ENCODE data around the gene SLC5A11.

Gene SLC5A11

DNA sequence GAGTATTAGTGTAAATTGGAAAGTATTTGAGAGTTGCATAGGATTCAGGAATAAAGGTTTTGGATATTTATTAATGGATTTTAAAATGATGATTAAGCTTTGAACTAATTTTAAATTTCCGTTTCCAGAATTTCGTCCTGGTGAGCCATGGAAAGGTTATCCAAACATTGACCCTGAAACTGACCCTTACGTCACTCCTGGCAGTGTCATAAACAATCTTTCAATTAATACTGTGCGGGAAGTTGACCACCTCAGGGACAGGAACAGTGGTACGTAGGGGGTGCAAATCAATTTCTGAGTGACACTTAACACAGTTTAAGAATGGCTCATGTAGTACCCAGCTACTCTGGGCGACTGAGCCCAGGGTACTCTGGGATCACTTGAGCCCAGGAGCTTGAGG is 29.1 kb upstream of the SLC5A11 start:
- Histone ChIP-seq H4K91ac (ENCODE audit: low read depth, low read length) (no peak overlapping the region), H3K4me1 (ENCODE audit: control insufficient read depth in 1 of 2, insufficient read depth in 2 of 2, low read length in 2 of 2) (peaks cover 0 to 5% of the 10 kb centered on the region in 2 experiments), H2AFZ (ENCODE audit: insufficient read depth, low read length, poor library complexity) (no peak overlapping the region), H2BK12ac (ENCODE audit: low read length) (no peak overlapping the region), H3K79me1 (ENCODE audit: low read length) (no peaks in the 10 kb centered on the region), H3K4ac (ENCODE audit: low read depth, low read length) (no peak overlapping the region), H3K79me2 (ENCODE audit: control insufficient read depth, insufficient read depth, low read length, poor library complexity) (no peaks in the 10 kb centered on the region), H3K27ac (ENCODE audit: low read depth, low read length) (no peak overlapping the region), H2BK5ac (ENCODE audit: low read depth, low read length, poor library complexity) (no peak overlapping the region), H3K4me3 (ENCODE audit: low read depth, low read length) (no peak overlapping the region), H3K9me3 (ENCODE audit: insufficient read depth, low read depth, low read length) (no peaks in the 10 kb centered on the region), H4K8ac (ENCODE audit: low read depth, low read length) (no peak overlapping the region), H4K12ac (ENCODE audit: low read depth, low read length) (no peak overlapping the region), H3K4me2 (ENCODE audit: low read length) (no peak overlapping the region), H2AK5ac (ENCODE audit: low read length) (no peak overlapping the region), H3K18ac (ENCODE audit: low read length) (no peak overlapping the region), H2BK120ac (ENCODE audit: insufficient read depth, low read length, poor library complexity) (no peak overlapping the region), H3K27me3 (ENCODE audit: insufficient read depth, low read length) (no peaks in the 10 kb centered on the region), H3K9ac (ENCODE audit: low read length) (no peak overlapping the region), H3K14ac (ENCODE audit: low read length) (no peak overlapping the region), H3K23ac (ENCODE audit: low read length) (no peak overlapping the region), H3K36me3 (ENCODE audit: control insufficient read depth in 1 of 2, insufficient read depth in 2 of 2, low read length in 2 of 2) (peaks cover 35 to 65% of the 10 kb centered on the region in 2 experiments)
- DNase-seq: no peak
- no CpG with 5 or more reads among the region's 6 CpGs for WGBS (ENCODE audit: extremely low coverage, insufficient coverage, insufficient read length)

DNA sequence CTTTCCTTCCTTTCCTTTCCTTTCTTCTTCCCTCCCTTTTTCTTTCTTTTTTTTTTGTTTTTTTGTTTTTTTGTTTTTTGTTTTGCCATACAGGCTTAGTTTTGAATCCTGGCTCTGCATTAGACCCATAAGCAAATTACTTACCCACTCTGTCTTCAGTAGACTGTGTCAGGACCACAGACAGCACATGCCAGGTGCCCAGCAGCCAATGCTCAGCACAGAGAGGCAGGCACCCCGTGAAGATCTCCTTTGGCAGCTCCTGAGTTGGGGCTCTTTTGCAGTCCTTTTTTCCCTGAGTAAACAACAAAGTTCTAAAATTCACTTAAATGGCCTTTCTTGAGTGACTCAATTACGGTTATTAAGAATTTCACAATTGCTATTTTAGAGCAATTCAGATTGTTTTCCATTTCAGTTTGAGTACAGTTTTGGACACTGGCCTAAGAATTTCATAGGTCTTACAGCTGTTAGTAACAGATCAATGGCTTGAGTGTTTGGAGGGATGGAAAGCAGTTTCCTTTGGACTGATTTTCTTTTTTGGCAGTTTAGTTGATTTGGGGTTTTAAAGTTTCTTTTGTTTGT is 26.2 kb upstream of the SLC5A11 start:
- H3K4me1 ChIP-seq (ENCODE audit: control insufficient read depth in 1 of 2, insufficient read depth in 2 of 2, low read length in 2 of 2): peaks cover 0 to 11% of the 10 kb centered on the region in 2 experiments
- DNase-seq: no peak
- no peak overlapping the region for H3K14ac ChIP-seq (ENCODE audit: low read length)
- H2BK120ac ChIP-seq (ENCODE audit: insufficient read depth, low read length, poor library complexity): no peak overlapping the region
- no CpG with 5 or more reads among the region's 2 CpGs for WGBS (ENCODE audit: extremely low coverage, insufficient coverage, insufficient read length)
- no peak overlapping the region for H3K4ac ChIP-seq (ENCODE audit: low read depth, low read length)
- no peak overlapping the region for H4K12ac ChIP-seq (ENCODE audit: low read depth, low read length)
- no peaks in the 10 kb centered on the region for H3K79me1 ChIP-seq (ENCODE audit: low read length)
- H3K27ac ChIP-seq (ENCODE audit: low read depth, low read length): no peak overlapping the region
- H2BK12ac ChIP-seq (ENCODE audit: low read length): no peak overlapping the region
- no peak overlapping the region for H2AK5ac ChIP-seq (ENCODE audit: low read length)
- H4K8ac ChIP-seq (ENCODE audit: low read depth, low read length): no peak overlapping the region
- H3K4me2 ChIP-seq (ENCODE audit: low read length): no peak overlapping the region
- H3K23ac ChIP-seq (ENCODE audit: low read length): no peak overlapping the region
- no peak overlapping the region for H4K91ac ChIP-seq (ENCODE audit: low read depth, low read length)
- H3K9ac ChIP-seq (ENCODE audit: low read length): no peak overlapping the region
- H3K36me3 ChIP-seq (ENCODE audit: control insufficient read depth in 1 of 2, insufficient read depth in 2 of 2, low read length in 2 of 2): peaks cover 51 to 69% of the 10 kb centered on the region in 2 experiments
- no peak overlapping the region for H2AFZ ChIP-seq (ENCODE audit: insufficient read depth, low read length, poor library complexity)
- no peaks in the 10 kb centered on the region for H3K27me3 ChIP-seq (ENCODE audit: insufficient read depth, low read length)
- H3K9me3 ChIP-seq (ENCODE audit: insufficient read depth, low read depth, low read length): no peaks in the 10 kb centered on the region
- no peak overlapping the region for H3K18ac ChIP-seq (ENCODE audit: low read length)
- H3K79me2 ChIP-seq (ENCODE audit: control insufficient read depth, insufficient read depth, low read length, poor library complexity): no peaks in the 10 kb centered on the region
- no peak overlapping the region for H2BK5ac ChIP-seq (ENCODE audit: low read depth, low read length, poor library complexity)
- no peak overlapping the region for H3K4me3 ChIP-seq (ENCODE audit: low read depth, low read length)

DNA sequence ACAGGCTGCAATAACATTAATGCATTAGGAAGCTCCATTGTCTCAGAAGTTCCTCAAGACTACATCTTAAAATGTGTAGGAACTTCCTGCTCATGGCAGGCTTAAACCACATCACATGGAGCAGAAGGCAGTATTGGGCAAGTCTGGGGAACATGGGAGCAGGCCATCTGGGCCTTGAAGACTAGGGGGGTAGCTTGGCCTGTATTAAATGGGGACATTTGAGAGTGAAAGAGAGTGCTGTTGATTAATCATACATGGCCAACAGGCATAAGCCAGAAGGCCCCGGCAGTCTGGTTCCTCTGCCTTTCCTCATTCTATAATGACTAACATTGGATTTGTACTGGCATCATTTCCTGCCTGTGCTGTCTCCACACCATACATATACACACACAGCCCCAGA is 25.2 kb upstream of the SLC5A11 start:
- Histone ChIP-seq H3K79me1 (ENCODE audit: low read length) (no peaks in the 10 kb centered on the region), H2AFZ (ENCODE audit: insufficient read depth, low read length, poor library complexity) (no peak overlapping the region), H3K4me2 (ENCODE audit: low read length) (no peak overlapping the region), H3K4ac (ENCODE audit: low read depth, low read length) (no peak overlapping the region), H4K91ac (ENCODE audit: low read depth, low read length) (no peak overlapping the region), H2BK120ac (ENCODE audit: insufficient read depth, low read length, poor library complexity) (no peak overlapping the region), H2BK5ac (ENCODE audit: low read depth, low read length, poor library complexity) (no peak overlapping the region), H4K8ac (ENCODE audit: low read depth, low read length) (no peak overlapping the region), H3K36me3 (ENCODE audit: control insufficient read depth in 1 of 2, insufficient read depth in 2 of 2, low read length in 2 of 2) (peaks cover 46 to 65% of the 10 kb centered on the region in 2 experiments), H3K27me3 (ENCODE audit: insufficient read depth, low read length) (no peaks in the 10 kb centered on the region), H3K14ac (ENCODE audit: low read length) (no peak overlapping the region), H2BK12ac (ENCODE audit: low read length) (no peak overlapping the region), H3K4me1 (ENCODE audit: control insufficient read depth in 1 of 2, insufficient read depth in 2 of 2, low read length in 2 of 2) (peaks cover 0 to 11% of the 10 kb centered on the region in 2 experiments), H3K79me2 (ENCODE audit: control insufficient read depth, insufficient read depth, low read length, poor library complexity) (no peaks in the 10 kb centered on the region), H3K23ac (ENCODE audit: low read length) (no peak overlapping the region), H3K9me3 (ENCODE audit: insufficient read depth, low read depth, low read length) (no peaks in the 10 kb centered on the region), H2AK5ac (ENCODE audit: low read length) (no peak overlapping the region), H3K4me3 (ENCODE audit: low read depth, low read length) (no peak overlapping the region), H4K12ac (ENCODE audit: low read depth, low read length) (no peak overlapping the region), H3K18ac (ENCODE audit: low read length) (no peak overlapping the region), H3K27ac (ENCODE audit: low read depth, low read length) (no peak overlapping the region), H3K9ac (ENCODE audit: low read length) (no peak overlapping the region)
- DNase-seq: no peak
- WGBS (ENCODE audit: extremely low coverage, insufficient coverage, insufficient read length): no CpG with 5 or more reads among the region's 1 CpG

DNA sequence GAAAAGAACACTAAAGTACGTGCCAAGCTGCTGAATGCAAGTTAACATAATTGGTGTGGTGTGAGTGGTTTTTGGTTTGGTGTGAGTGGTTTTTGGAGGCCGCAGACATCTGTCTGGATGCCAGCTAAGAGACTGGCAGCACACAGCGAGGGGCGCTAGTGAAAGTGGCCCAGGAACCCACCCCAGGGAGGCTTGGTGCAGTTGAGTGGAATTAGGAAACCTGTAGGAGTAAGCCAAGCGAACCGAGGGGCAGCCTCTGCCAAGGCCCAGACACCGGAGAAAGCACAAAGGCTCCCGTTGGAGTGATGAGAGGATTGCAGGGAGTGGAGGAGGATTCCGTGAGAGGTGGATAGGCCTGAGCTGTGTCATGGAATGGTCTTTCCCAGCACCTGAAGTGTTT is 24.6 kb upstream of the SLC5A11 start:
- Histone ChIP-seq H3K79me1 (ENCODE audit: low read length) (no peaks in the 10 kb centered on the region), H4K91ac (ENCODE audit: low read depth, low read length) (no peak overlapping the region), H3K23ac (ENCODE audit: low read length) (no peak overlapping the region), H3K27me3 (ENCODE audit: insufficient read depth, low read length) (no peaks in the 10 kb centered on the region), H3K9ac (ENCODE audit: low read length) (no peak overlapping the region), H3K4ac (ENCODE audit: low read depth, low read length) (no peak overlapping the region), H3K4me2 (ENCODE audit: low read length) (no peak overlapping the region), H3K4me1 (ENCODE audit: control insufficient read depth in 1 of 2, insufficient read depth in 2 of 2, low read length in 2 of 2) (peaks cover 0 to 11% of the 10 kb centered on the region in 2 experiments), H3K27ac (ENCODE audit: low read depth, low read length) (no peak overlapping the region), H2BK5ac (ENCODE audit: low read depth, low read length, poor library complexity) (no peak overlapping the region), H2BK12ac (ENCODE audit: low read length) (no peak overlapping the region), H4K8ac (ENCODE audit: low read depth, low read length) (no peak overlapping the region), H3K36me3 (ENCODE audit: control insufficient read depth in 1 of 2, insufficient read depth in 2 of 2, low read length in 2 of 2) (peaks cover 45 to 64% of the 10 kb centered on the region in 2 experiments), H3K14ac (ENCODE audit: low read length) (no peak overlapping the region), H2AK5ac (ENCODE audit: low read length) (no peak overlapping the region), H4K12ac (ENCODE audit: low read depth, low read length) (no peak overlapping the region), H3K79me2 (ENCODE audit: control insufficient read depth, insufficient read depth, low read length, poor library complexity) (no peaks in the 10 kb centered on the region), H2BK120ac (ENCODE audit: insufficient read depth, low read length, poor library complexity) (no peak overlapping the region), H3K18ac (ENCODE audit: low read length) (peak overlapping the region; percentile 20), H2AFZ (ENCODE audit: insufficient read depth, low read length, poor library complexity) (no peak overlapping the region), H3K4me3 (ENCODE audit: low read depth, low read length) (no peak overlapping the region), H3K9me3 (ENCODE audit: insufficient read depth, low read depth, low read length) (no peaks in the 10 kb centered on the region)
- no CpG with 5 or more reads among the region's 9 CpGs for WGBS (ENCODE audit: extremely low coverage, insufficient coverage, insufficient read length)
- DNase-seq: no peak
